ENCODE data around the gene TMEM130. TPM values are rescaled to one million over a fixed set of nuclear protein-coding genes. Genes with fewer than 3 reads are reported as not detected.

The TMEM130 gene
- polyA plus RNA-seq, 3 donors = 0.05 TPM; not detected in 2

GRCh38 chr7:98866351-98866750, 3.5 kb downstream of the TMEM130 start:
- Histone ChIP-seq H3K4me3 (replicated peaks in 1 of 3; ENCODE audit: low read depth in 2 of 3, low read length in 3 of 3) (no peak overlapping the region), H3K9ac (ENCODE audit: insufficient read depth, low read length, poor library complexity, severe bottlenecking) (no peak overlapping the region), H3K27ac (ENCODE audit: low read depth in 1 of 2, low read length in 2 of 2) (no peak overlapping the region), H3K36me3 (replicated peaks in 1 of 2; ENCODE audit: control insufficient read depth in 1 of 2, insufficient read depth in 2 of 2, low read length in 2 of 2) (no peaks in the 10 kb centered on the region), H3K4me2 (replicated peaks; ENCODE audit: extremely low read depth, low read length, poor library complexity, severe bottlenecking) (no peak overlapping the region), H3K4me1 (ENCODE audit: control insufficient read depth in 1 of 2, insufficient read depth in 2 of 2, low read length in 2 of 2) (peaks cover 29 to 36% of the 10 kb centered on the region in 2 donors), H4K20me1 (ENCODE audit: insufficient read depth, low read length) (no peaks in the 10 kb centered on the region), H2AFZ (ENCODE audit: insufficient read depth, low read depth, low read length, poor library complexity, severe bottlenecking) (no peak overlapping the region), H3K9me3 (replicated peaks in 1 of 2; ENCODE audit: control insufficient read depth in 1 of 2, insufficient read depth in 1 of 2, low read length in 2 of 2) (peaks cover 0 to 9% of the 10 kb centered on the region in 2 donors), H3K79me2 (ENCODE audit: insufficient read depth, low read length) (no peaks in the 10 kb centered on the region), H3K27me3 (ENCODE audit: control insufficient read depth in 2 of 2, insufficient read depth in 2 of 2, low read length in 2 of 2) (peaks cover 15 to 38% of the 10 kb centered on the region in 2 donors)
- Mint-ChIP-seq H3K36me3 (no peaks in the 10 kb centered on the region), H3K9me3 (peaks cover 0 to 3% (median 0%) of the 10 kb centered on the region in 7 donors), H3K27me3 (ENCODE audit: low read depth in 3 of 3) (peaks cover 34 to 62% (median 55%) of the 10 kb centered on the region in 3 donors), H3K4me3 (peak overlapping the region in 1 of 2 donors; percentile 56), H3K4me1 (peaks cover 32% of the 10 kb centered on the region), H3K27ac (no peak overlapping the region)
- WGBS (ENCODE audit: insufficient coverage) = 96% methylated on average over 12 of the region's 12 CpGs
- DNase-seq = no peak
- intact Hi-C loops (cut with micrococcal nuclease) = no loop called here
- no peak for TF ChIP-seq CTCF (IDR thresholded peaks at IDR 0.05)

GRCh38 chr7:98864731-98865453, 4.9 kb downstream of the TMEM130 start:
- no peaks in the 10 kb centered on the region for H3K79me2 ChIP-seq (ENCODE audit: insufficient read depth, low read length)
- H3K27me3 ChIP-seq (ENCODE audit: control insufficient read depth in 2 of 2, insufficient read depth in 2 of 2, low read length in 2 of 2) = peaks cover 15 to 32% of the 10 kb centered on the region in 2 donors
- Mint-ChIP-seq H3K9me3 (peaks cover 0 to 6% (median 0%) of the 10 kb centered on the region in 7 donors), H3K36me3 (no peaks in the 10 kb centered on the region), H3K4me1 (peaks cover 36% of the 10 kb centered on the region), H3K27me3 (ENCODE audit: low read depth in 3 of 3) (peaks cover 36 to 52% (median 51%) of the 10 kb centered on the region in 3 donors), H3K27ac (peak overlapping the region in 1 of 7 donors; percentile 15), H3K4me3 (no peak overlapping the region)
- H3K9ac ChIP-seq (ENCODE audit: insufficient read depth, low read length, poor library complexity, severe bottlenecking) = no peak overlapping the region
- no peak overlapping the region for H3K27ac ChIP-seq (ENCODE audit: low read depth in 1 of 2, low read length in 2 of 2)
- no peaks in the 10 kb centered on the region for H4K20me1 ChIP-seq (ENCODE audit: insufficient read depth, low read length)
- DNase-seq = no peak
- no peak overlapping the region for H3K4me3 ChIP-seq (replicated peaks in 1 of 3; ENCODE audit: low read depth in 2 of 3, low read length in 3 of 3)
- no peak for TF ChIP-seq CTCF (IDR thresholded peaks at IDR 0.05)
- H3K9me3 ChIP-seq (replicated peaks in 1 of 2; ENCODE audit: control insufficient read depth in 1 of 2, insufficient read depth in 1 of 2, low read length in 2 of 2) = peaks cover 0 to 9% of the 10 kb centered on the region in 2 donors
- intact Hi-C loops (cut with micrococcal nuclease) = no loop called here
- no peaks in the 10 kb centered on the region for H3K36me3 ChIP-seq (replicated peaks in 1 of 2; ENCODE audit: control insufficient read depth in 1 of 2, insufficient read depth in 2 of 2, low read length in 2 of 2)
- no peak overlapping the region for H3K4me2 ChIP-seq (replicated peaks; ENCODE audit: extremely low read depth, low read length, poor library complexity, severe bottlenecking)
- WGBS (ENCODE audit: insufficient coverage) = 68% methylated on average over 13 of the region's 14 CpGs
- H2AFZ ChIP-seq (ENCODE audit: insufficient read depth, low read depth, low read length, poor library complexity, severe bottlenecking) = no peak overlapping the region
- peaks cover 31 to 32% of the 10 kb centered on the region in 2 donors for H3K4me1 ChIP-seq (ENCODE audit: control insufficient read depth in 1 of 2, insufficient read depth in 2 of 2, low read length in 2 of 2)
